HG02642 (cell line): ENCODE results near the gene ROMO1.

Source experiments
- ATAC-seq: cut with Tn5 transposase; IDR thresholded peaks from one replicate; pipeline ENCODE4 v1.9.1; 2021; ENCODE audit warnings: mild to moderate bottlenecking; ENCODE audit not compliant: unreplicated experiment, poor library complexity

Gene ROMO1

GRCh38 chr20:35729283-35729807 is 30.1 kb downstream of the ROMO1 start:
- no peak for ATAC-seq

- no peak for ATAC-seq
Measured at GRCh38 chr20:35729836-35730582, 30.8 kb downstream of the ROMO1 start.

GRCh38 chr20:35730583-35731468 is 31.6 kb downstream of the ROMO1 start:
- ATAC-seq = no peak

DNA sequence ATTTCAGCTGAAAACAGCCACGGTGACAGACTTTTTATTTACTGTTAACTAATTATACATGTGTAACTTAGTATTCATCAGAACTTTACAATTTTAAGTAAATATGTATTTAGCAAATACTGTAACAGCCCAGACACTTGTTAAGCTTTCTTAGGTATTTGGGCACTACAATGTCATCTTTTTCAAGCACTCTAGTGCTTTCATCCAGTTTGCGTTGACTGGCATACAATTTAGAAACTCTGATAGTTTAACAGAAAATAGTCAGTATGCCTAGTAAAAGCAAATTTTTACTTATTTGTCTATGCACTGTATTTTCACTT is 32.2 kb downstream of the ROMO1 start:
- ATAC-seq = no peak

DNA sequence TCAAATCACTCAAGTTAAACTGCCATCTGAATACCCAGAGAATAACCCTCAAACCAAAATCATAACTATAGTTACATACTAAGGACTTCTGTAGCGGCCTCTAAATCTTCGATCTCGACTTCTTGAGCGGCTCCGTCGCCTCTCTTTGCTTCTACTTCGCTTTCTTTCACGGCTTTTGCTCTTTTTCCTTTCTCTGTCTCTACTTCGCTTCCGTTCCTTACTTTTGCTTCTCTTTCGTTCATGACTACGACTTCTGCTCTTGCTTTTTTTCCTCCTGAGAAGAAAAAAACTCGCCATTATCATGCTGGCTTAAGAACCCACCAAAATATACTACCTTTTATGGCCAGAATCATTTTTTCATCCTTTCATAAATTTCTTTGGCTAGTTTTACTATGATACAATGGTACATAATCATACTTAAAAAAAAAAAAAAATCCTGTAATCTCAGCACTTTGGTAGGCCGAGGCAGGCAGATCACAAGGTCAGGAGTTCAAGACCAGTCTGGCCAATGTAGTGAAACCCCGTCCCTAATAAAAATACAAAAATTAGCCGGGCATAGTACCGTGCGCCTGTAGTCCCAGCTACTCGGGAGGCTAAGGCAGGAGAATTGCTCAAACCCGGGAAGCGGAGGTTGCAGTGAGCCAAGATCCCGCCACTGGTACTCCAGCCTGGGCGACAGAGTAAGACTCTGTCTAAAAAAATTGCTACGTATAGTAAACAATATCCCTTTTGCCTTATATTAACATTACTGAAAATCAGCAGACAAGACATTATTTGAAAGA is 32.8 kb downstream of the ROMO1 start:
- no peak for ATAC-seq

- no peak for ATAC-seq
Measured at GRCh38 chr20:35732644-35732982, 33.4 kb downstream of the ROMO1 start.

DNA sequence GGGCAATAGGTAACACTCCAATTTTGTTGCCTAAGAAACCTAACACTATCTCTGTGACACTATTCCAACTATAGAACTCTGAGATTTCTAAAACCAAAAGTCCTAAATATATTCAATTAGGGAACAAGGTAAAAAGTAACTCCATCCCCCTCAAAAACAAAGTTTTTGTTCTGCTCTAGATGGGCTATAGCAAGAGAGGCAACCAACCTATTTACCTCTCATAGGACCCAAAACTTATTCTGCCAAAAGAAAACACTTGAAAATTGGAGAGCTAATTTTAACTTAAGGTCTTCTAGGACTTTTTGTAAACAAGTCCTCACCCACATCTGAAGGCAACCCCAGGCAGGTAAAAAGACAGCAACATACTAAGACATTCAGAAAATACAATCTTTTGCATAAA is 35.2 kb downstream of the ROMO1 start:
- ATAC-seq = no peak

- ATAC-seq = no peak
Measured at GRCh38 chr20:35734777-35735649, 35.8 kb downstream of the ROMO1 start.

DNA sequence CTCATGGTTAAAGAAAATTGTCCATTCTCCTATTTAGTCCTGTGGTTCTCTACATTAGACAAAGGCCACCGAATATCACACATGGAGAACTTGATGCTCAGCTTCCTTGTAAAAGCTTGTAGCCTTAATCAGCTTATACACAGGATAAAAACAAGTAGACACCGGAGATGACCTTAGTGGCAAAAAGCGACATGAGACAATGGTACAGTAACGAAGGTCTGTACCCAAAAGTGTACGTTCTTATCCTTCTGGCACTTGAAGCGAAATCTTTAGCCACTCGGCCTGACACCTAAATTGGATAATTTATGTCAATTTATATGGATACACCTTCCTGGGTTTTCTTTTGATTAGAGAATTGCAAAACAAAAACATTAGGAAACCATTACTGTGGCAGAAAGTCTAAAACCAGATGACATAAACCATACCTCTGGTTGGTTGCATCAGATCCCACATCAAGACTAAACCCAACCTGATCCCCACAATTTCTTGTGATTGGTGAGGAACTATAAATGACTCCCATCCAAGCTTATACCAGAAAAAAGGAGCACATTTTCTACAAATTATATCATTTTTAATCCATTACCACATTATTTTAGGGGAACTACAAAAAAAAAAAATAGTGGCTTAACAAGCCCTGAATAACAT is 36.7 kb downstream of the ROMO1 start:
- no peak for ATAC-seq

- ATAC-seq = no peak
Measured at GRCh38 chr20:35737865-35738333, 38.7 kb downstream of the ROMO1 start.

DNA sequence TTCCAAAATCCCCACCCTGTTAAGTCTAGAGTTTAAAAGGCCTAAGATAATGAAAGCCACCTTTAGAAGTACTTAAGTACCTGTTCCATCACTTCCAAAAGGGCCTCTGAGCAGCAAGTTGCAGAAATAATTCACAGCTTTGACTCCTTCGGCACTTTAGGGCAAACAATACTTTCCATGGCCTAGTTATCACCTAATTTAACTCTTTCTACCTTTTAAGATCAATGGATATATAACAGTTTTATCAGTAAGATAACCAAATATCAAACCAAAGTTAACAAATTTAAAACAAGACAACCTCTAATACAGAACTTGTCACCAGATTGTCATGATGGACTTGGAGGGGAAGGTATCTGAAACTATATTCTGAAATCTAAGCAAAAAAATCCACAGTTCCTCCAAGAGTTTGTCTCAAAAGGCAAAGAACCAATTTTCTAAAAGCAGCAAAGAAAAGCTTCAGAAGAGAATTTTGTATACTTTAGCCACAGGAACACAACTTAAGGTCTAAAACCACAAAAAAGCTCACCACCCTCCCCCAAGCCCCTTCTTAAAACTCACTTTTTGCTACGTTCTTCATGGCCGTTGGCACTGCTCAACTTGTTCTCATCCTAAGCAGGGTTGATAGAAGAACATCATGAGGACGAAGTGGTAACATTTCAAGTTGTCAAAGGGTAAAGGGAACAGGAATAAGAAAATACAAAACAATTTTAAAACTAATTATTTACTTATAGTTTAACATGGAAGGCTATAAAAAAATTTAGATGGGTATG is 39.4 kb downstream of the ROMO1 start:
- ATAC-seq = no peak

GRCh38 chr20:35739294-35740163 is 40.3 kb downstream of the ROMO1 start:
- no peak for ATAC-seq

- ATAC-seq = peak; percentile 90
Measured at GRCh38 chr20:35741892-35742740, 42.9 kb downstream of the ROMO1 start, which contains the start of gene RBM39. TSS of gene RBM39 (minus strand) at chr20:35742260. CDS start at chr20:35740874, 1,386 bp downstream.

GRCh38 chr20:35742741-35743523 is 43.7 kb downstream of the ROMO1 start:
- ATAC-seq = no peak

GRCh38 chr20:35743693-35744491 is 44.7 kb downstream of the ROMO1 start:
- no peak for ATAC-seq
